Sigmoid colon (tissue), 7 donors: Measurements from ENCODE around the gene BACE2. TPM values are rescaled to one million over a fixed set of nuclear protein-coding genes. Genes with fewer than 3 reads are reported as not detected.

Experiments used
- DNase-seq: peaks from one replicate; pipeline ENCODE4 v3.0.0-alpha.2; 2019
- H3K27ac ChIP-seq, 4 donors: fragments of 200-600 bp; sonication (generic); one replicate each; pipeline ENCODE4 v1.5.1; 2016 to 2019; ENCODE audit warnings: mild to moderate bottlenecking in 1 of 4
- H3K27me3 ChIP-seq, 3 donors: fragments of 200-600 bp; sonication (generic); one replicate each; pipeline ENCODE4 v1.5.1; 2019; ENCODE audit warnings: mild to moderate bottlenecking in 1 of 3
- H3K36me3 ChIP-seq, 4 donors: fragments of 200-600 bp; sonication (generic); one replicate each; pipeline ENCODE4 v1.5.1; 2016 to 2019
- H3K4me1 ChIP-seq, 4 donors: fragments of 200-600 bp; sonication (generic); one replicate each; pipeline ENCODE4 v1.5.1; 2017 to 2019
- H3K4me3 ChIP-seq, 4 donors: fragments of 200-600 bp; sonication (generic); one replicate each; pipeline ENCODE4 v1.5.1; 2017 to 2019; ENCODE audit warnings: mild to moderate bottlenecking in 2 of 4, moderate library complexity in 1 of 4
- H3K9me3 ChIP-seq, 4 donors: fragments of 200-600 bp in 3 of 4; sonication (generic) in 3 of 4; one replicate each; pipeline versions ENCODE4 v1.5.1 to v1.6.1; 2013 to 2019
- CTCF ChIP-seq, 4 experiments: fragments of 450-650 bp in 3 of 4; fragments of 200-600 bp in 1 of 4; IDR thresholded peaks; one replicate each; pipeline ENCODE4 v1.5.1; 2016 to 2019; ENCODE audit warnings: antibody characterized with exemption in 4 of 4, mild to moderate bottlenecking in 3 of 4, moderate library complexity in 2 of 4
- EP300 ChIP-seq, 4 donors: sonication (generic); formaldehyde crosslinking; IDR thresholded peaks; one replicate each; pipeline ENCODE4 v1.6.1; 2017; ENCODE audit warnings: antibody characterized with exemption in 4 of 4
- POLR2A ChIP-seq, 2 donors: fragments of 450-650 bp; IDR thresholded peaks; one replicate each; pipeline ENCODE4 v1.6.1; 2016; ENCODE audit warnings: antibody characterized with exemption in 2 of 2, mild to moderate bottlenecking in 2 of 2, moderate library complexity in 2 of 2
- POLR2AphosphoS5 ChIP-seq, 4 donors: sonication (generic); formaldehyde crosslinking; IDR thresholded peaks; one replicate each; pipeline ENCODE4 v1.6.1; 2017; ENCODE audit warnings: antibody characterized with exemption in 4 of 4
- WGBS, 2 donors: extraction: QIAGEN DNeasy Blood & Tissue Kit; methylation state at CpG; one replicate each; pipeline ENCODE4 v1.1.7; 2013; 5-methylcytosine and 5-hydroxymethylcytosine counted together
- intact Hi-C: fragments of 100-400 bp; cut with DNase I; formaldehyde crosslinking; loops from one replicate; pipeline ENCODE4 v1.15.1; 2023
- polyA plus RNA-seq, 3 donors: library from polyadenylated mRNA; stranded (reverse); fragments of 200-250 nt; gene quantifications; one replicate each; pipeline ENCODE4 v1.2.3, GENCODE V29; 2013
- total RNA-seq, 4 donors: library from RNA; depleted of rRNA; stranded (reverse); fragments of >200 nt; gene quantifications; one replicate each; pipeline ENCODE4 v1.1.0, GENCODE V29; 2016
- donor health status: healthy with polysubstance abuse.
- donor health status: Bipolar disorder and iron deficiency.
- donor health status: healthy.

BACE2 gene
- total and polyA plus RNA-seq, 7 donors, result 12.0 to 204 (median 52.8) TPM

- Histone ChIP-seq H3K27ac (no peak overlapping the region), H3K27me3 (no peaks in the 10 kb centered on the region), H3K9me3 (no peaks in the 10 kb centered on the region), H3K4me1 (peaks cover 0 to 6% (median 2%) of the 10 kb centered on the region in 4 donors), H3K36me3 (no peaks in the 10 kb centered on the region), H3K4me3 (no peak overlapping the region)
- TF ChIP-seq EP300 (IDR thresholded peaks at IDR 0.05) (no peak), POLR2AphosphoS5 (IDR thresholded peaks at IDR 0.05) (no peak), CTCF (IDR thresholded peaks at IDR 0.05) (no peak), POLR2A (IDR thresholded peaks at IDR 0.05) (no peak)
- no peak for DNase-seq
- intact Hi-C loops, result loop anchor here (10.0 kb wide), 1 partner anchor 991 kb away; no protein-coding TSS in a partner anchor
- 79 to 85% methylated on average over 6 of the region's 6 CpGs for WGBS, 2 donors
These were observed 31.7 kb upstream of the BACE2 start for GRCh38 chr21:41136286-41136685.

- Histone ChIP-seq H3K36me3 (no peaks in the 10 kb centered on the region), H3K4me1 (peaks cover 0 to 14% (median 10%) of the 10 kb centered on the region in 4 donors), H3K27ac (no peak overlapping the region), H3K9me3 (no peaks in the 10 kb centered on the region), H3K4me3 (no peak overlapping the region), H3K27me3 (no peaks in the 10 kb centered on the region)
- WGBS, 2 donors, result 84 to 87% methylated on average over 8 of the region's 8 CpGs
- TF ChIP-seq POLR2A (IDR thresholded peaks at IDR 0.05) (no peak), EP300 (IDR thresholded peaks at IDR 0.05) (no peak), POLR2AphosphoS5 (IDR thresholded peaks at IDR 0.05) (no peak), CTCF (IDR thresholded peaks at IDR 0.05) (no peak)
- DNase-seq, result no peak
- intact Hi-C loops, result loop anchor here (10.0 kb wide), 1 partner anchor 993 kb away; no protein-coding TSS in a partner anchor
These were observed 30.6 kb upstream of the BACE2 start for GRCh38 chr21:41137401-41137800.

- DNase-seq, result no peak
- Histone ChIP-seq H3K27ac (no peak overlapping the region), H3K36me3 (no peaks in the 10 kb centered on the region), H3K9me3 (no peaks in the 10 kb centered on the region), H3K4me3 (no peak overlapping the region), H3K4me1 (peaks cover 0 to 14% (median 10%) of the 10 kb centered on the region in 4 donors), H3K27me3 (no peaks in the 10 kb centered on the region)
- TF ChIP-seq POLR2AphosphoS5 (IDR thresholded peaks at IDR 0.05), result no peak
- no peak for TF ChIP-seq EP300 (IDR thresholded peaks at IDR 0.05)
- TF ChIP-seq CTCF (IDR thresholded peaks at IDR 0.05), result no peak
- TF ChIP-seq POLR2A (IDR thresholded peaks at IDR 0.05), result no peak
- WGBS, 2 donors, result 84 to 88% methylated on average over 6 of the region's 6 CpGs
- intact Hi-C loops, result loop anchor here (10.0 kb wide), 1 partner anchor 993 kb away; no protein-coding TSS in a partner anchor
These were observed 30.1 kb upstream of the BACE2 start for GRCh38 chr21:41137889-41138288.

- 93 to 95% methylated on average over 6 of the region's 6 CpGs for WGBS, 2 donors
These were observed 29.2 kb upstream of the BACE2 start for GRCh38 chr21:41138711-41139110.

More at GRCh38 chr21:41138711-41139110, 29.2 kb upstream of the BACE2 start:
- intact Hi-C loops, result loop anchor here (10.0 kb wide), 1 partner anchor 994 kb away; no protein-coding TSS in a partner anchor
- Histone ChIP-seq H3K27me3 (no peaks in the 10 kb centered on the region), H3K4me3 (no peak overlapping the region), H3K27ac (no peak overlapping the region), H3K36me3 (no peaks in the 10 kb centered on the region), H3K9me3 (no peaks in the 10 kb centered on the region), H3K4me1 (peaks cover 0 to 14% (median 10%) of the 10 kb centered on the region in 4 donors)
- TF ChIP-seq CTCF (IDR thresholded peaks at IDR 0.05) (no peak), EP300 (IDR thresholded peaks at IDR 0.05) (no peak)
- DNase-seq, result no peak
